Posterior cingulate gyrus (tissue), 11 donors: ENCODE measurements around the gene DCDC2.
"Not testable (repeated sequence)": the region's sequence is repeated elsewhere in the genome, so short reads cannot be mapped to it uniquely, and the experiment has no call there.

Source experiments
- DNase-seq, 10 donors: peaks; one replicate each; pipeline versions ENCODE4 v3.0.0 to v3.0.0-alpha.2; 2020 to 2021; ENCODE audit warnings: mixed read lengths in 3 of 10
- intact Hi-C: fragments of 100-400 bp; cut with DNase I; formaldehyde crosslinking; loops from one replicate; pipeline ENCODE4 v1.15.1; 2023

Gene DCDC2

DNA sequence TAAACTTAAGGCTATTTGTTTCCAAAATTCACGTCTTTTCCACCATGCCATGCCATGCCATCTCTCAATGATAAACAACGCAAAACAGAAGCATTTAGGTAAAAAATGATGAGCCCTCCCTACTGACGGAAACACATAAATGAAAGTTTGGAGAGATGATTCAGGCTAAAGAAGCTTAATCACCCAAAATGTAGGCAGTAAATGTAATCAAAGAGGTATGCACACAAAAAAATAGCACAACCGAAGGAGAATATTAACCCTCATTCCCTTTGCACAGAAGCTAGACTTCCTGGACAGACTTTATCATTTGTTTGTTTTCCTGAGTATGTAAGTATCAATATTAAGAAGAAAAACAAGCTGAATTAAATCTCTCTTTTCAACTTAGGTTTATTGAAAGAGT lies 28.8 kb downstream of the DCDC2 start:
- no peak for DNase-seq

DNA sequence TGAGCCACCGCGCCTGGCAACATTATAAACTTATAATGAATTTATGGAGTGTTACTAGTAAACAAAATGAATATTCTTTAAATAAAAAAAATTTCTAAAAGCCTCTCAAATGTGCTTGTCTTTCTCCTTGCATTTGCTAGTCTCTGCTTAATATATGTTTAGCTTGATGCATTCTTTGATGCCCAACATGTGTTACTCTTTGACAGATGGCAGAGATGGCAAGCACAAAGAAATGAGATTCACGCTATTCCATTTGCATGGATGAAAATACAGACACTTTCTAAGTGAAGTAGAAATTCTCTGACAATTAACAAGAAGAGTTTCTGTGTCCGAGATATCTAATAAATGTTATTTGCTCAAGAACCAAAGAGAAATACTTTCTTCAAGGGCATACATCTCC lies 30.1 kb downstream of the DCDC2 start:
- intact Hi-C loops, result no loop called here
- DNase-seq, result no peak

More for the DNA sequence above, 28.8 kb downstream of the DCDC2 start:
- intact Hi-C loops, result no loop called here

DNA sequence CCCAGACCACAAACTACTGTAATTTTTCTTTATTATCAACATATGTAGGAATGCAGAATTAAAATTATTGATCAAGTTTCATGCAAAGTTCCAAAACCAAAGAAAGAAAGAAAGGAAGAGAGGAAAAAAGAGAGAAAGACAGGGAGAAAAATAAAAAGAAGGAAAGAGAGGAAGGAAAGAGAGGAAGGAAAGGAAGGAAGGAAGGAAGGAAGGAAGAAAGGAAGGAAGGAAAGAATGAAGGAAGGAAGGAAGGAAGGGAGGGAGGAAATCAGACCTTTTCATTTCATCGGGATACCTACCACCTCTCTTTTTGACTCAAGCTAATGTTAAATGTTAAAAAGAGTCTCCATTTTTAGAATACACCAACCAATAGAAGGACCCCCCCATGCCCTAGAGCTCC lies 31.9 kb downstream of the DCDC2 start:
- intact Hi-C loops, result no loop called here
- DNase-seq, result no peak

GRCh38 chr6:24324617-24325016 lies 33.2 kb downstream of the DCDC2 start:
- intact Hi-C loops, result no loop called here

GRCh38 chr6:24323632-24324337 lies 34.1 kb downstream of the DCDC2 start:
- intact Hi-C loops, result no loop called here
- no peak for DNase-seq

More at GRCh38 chr6:24324617-24325016, 33.2 kb downstream of the DCDC2 start:
- no peak for DNase-seq

DNA sequence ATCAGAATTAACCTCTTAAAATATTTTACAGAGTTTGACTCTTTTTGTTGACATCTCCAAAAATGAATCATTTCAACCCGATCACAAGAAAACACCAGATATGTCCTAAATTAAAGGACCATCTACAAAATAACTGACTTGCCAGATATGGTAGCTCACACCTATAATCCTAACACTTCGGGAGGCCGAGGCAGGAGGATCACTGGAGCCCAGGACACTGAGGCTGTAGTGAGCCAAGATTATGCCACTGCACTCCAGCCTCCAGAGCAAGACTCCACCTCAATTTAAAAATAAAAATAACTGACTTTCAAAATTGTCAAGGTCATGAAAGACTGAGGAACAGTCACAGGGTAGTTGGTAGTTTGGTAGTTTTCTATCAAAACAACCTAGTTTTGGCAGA lies 34.9 kb downstream of the DCDC2 start:
- intact Hi-C loops, result no loop called here
- no peak for DNase-seq

GRCh38 chr6:24322446-24322845 lies 35.4 kb downstream of the DCDC2 start:
- intact Hi-C loops, DNase-seq: not testable (repeated sequence)

GRCh38 chr6:24321538-24322162 lies 36.2 kb downstream of the DCDC2 start:
- no peak for DNase-seq
- intact Hi-C loops, result no loop called here

GRCh38 chr6:24313251-24314141 lies 44.4 kb downstream of the DCDC2 start:
- DNase-seq, result peak in 3 of 10 donors; percentile 17 to 83 (median 72)
- intact Hi-C loops, result no loop called here

DNA sequence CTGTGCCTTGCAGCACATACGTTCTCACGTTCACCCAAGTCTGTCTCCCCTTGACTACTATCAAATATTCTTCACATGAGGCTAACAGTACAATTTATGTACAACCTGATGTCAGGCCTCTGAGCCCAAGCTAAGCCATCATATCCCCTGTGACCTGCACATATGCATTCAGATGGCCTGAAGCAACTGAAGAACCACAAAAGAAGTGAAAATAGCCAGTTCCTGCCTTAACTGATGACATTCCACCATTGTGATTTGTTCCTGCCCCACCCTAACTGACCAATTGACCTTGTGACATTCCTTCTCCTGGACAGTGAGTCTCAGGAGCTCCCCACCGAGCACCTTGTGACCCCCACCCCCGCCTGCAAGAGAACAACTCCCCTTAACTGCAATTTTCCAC lies 46.1 kb downstream of the DCDC2 start:
- DNase-seq, intact Hi-C loops: not testable (repeated sequence)

- DNase-seq, result no peak
- intact Hi-C loops, result no loop called here
Observed at GRCh38 chr6:24307881-24308280, 50.0 kb downstream of the DCDC2 start.

DNA sequence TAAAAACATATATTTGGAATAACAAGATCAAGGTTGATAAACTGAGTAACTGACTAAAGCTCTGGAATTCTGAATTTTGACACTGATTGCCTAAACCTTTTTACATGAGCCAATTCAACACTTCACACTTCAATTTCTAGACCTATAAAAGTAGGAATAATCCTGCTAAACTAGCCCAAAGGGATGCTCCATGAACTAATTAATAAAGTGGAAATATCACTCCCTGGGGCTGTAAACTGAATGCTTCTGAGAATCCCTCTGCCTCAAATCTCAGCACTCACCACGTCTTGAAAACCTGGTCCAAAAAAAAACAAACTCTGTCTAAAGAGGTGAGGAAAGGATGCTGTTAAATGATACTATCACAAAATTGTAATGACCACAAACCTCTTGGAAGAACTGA lies 50.9 kb downstream of the DCDC2 start:
- intact Hi-C loops, result no loop called here
- DNase-seq, result no peak

- intact Hi-C loops, result no loop called here
- no peak for DNase-seq
Observed at GRCh38 chr6:24306038-24306437, 51.8 kb downstream of the DCDC2 start.

- no peak for DNase-seq
- intact Hi-C loops, result no loop called here
Observed at GRCh38 chr6:24296944-24297343, 60.9 kb downstream of the DCDC2 start.

- intact Hi-C loops, DNase-seq: not testable (repeated sequence)
Observed at GRCh38 chr6:24293852-24294251, 64.0 kb downstream of the DCDC2 start.

DNA sequence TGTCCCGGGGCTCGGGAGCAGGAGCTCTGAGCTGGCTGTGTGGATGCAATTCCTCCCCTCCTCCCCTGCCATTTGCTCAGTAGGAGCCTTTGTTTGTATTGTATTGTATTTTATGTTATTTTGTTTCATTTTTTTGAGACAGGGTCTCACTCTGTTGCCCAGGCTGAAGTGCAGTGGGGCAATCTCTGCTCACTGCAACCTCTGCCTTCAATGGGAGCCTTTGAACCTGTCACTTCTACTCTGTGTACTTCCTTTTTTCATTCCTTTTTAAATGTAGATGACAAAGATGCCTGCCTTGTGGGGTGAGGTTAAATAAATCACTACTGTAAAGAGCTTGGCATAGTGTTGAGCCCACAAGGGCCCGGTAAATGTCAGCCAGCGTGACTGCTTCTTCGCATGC lies 70.6 kb downstream of the DCDC2 start:
- intact Hi-C loops, result loop anchor here (10.0 kb wide), 1 partner anchor 478 kb away; no protein-coding TSS in a partner anchor
- DNase-seq, result peak in 1 of 10 donors; percentile 16

DNA sequence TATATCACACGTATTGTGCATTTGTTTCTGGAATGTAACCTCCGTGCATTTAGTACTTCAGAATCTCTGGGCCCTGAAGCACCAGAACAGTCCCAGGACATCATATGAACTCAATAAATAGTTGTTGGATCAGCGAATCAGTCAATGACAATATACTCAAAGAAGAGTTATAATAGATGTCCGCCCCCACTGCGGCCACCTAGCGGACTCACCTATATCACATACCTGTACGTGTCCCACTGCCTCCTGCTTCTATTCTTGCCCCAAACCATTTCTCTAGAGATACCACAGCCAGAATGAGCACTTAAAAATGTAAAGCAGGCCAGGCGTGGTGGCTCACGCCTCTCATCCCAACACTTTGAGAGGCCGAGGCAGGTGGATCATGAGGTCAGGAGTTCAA lies 73.9 kb downstream of the DCDC2 start:
- peak in 1 of 10 donors; percentile 69 for DNase-seq

GRCh38 chr6:24283043-24283985 lies 74.5 kb downstream of the DCDC2 start:
- intact Hi-C loops, result loop anchor here (2.0 to 10.0 kb wide), 2 partner anchors 105 to 481 kb away; no protein-coding TSS in a partner anchor
- peak; percentile 34 to 94 (median 66) for DNase-seq

More for the DNA sequence above, 73.9 kb downstream of the DCDC2 start:
- intact Hi-C loops, result loop anchor here (10.0 kb wide), 1 partner anchor 481 kb away; no protein-coding TSS in a partner anchor

DNA sequence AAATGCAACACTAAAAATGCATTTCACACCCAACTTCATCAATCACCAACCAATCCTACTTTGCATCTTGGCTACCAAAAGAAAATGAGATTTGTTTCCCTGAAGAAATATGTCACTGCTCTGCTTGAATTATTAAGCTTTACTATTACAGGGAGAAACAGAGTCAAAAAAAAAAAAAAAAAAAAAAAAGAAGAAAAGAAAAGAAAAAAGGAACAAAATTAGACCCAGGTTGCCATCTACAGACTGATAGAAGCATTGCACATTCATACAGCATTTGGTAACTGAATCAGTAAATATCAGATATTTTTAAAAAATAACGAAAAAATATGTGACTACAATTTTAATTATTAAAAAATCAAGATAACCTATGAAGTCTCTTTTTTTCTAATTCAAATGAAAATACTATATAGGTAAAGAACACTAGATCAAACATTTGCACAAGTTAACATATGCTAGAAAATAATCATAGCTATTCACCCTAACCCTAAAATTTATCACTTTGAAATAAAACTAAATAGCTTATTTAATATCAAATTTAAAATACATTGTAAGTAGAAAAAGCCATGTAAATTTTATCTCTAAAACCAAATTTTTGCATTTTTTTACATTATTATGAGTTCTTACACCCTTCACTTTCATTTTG lies 83.3 kb downstream of the DCDC2 start:
- intact Hi-C loops, result no loop called here

More for the DNA sequence above, 83.3 kb downstream of the DCDC2 start:
- no peak for DNase-seq
